Neural crest cell (in vitro differentiated cells): ENCODE measurements around the gene TM6SF1. TPM values are rescaled to one million over a fixed set of nuclear protein-coding genes. Genes with fewer than 3 reads are reported as not detected.
"Not testable (repeated sequence)": the region's sequence is repeated elsewhere in the genome, so short reads cannot be mapped to it uniquely, and the experiment has no call there.

Source experiments
- DNase-seq: peaks from one replicate; pipeline ENCODE4 v3.0.0; 2021; ENCODE audit warnings: low read depth, mixed read lengths, low spot score
- H3K27ac Mint-ChIP-seq: one replicate; pipeline ENCODE4 v1.8.0; 2021; ENCODE audit warnings: mild to moderate bottlenecking, mixed read lengths; ENCODE audit not compliant: unreplicated experiment
- H3K27me3 Mint-ChIP-seq: 2 replicates; pipeline ENCODE4 v1.8.0; 2021; ENCODE audit warnings: low read depth, mild to moderate bottlenecking, mixed read lengths
- H3K36me3 Mint-ChIP-seq: 2 replicates; pipeline ENCODE4 v1.8.0; 2021; ENCODE audit warnings: low read depth, mild to moderate bottlenecking, mixed read lengths
- H3K4me1 Mint-ChIP-seq: 2 replicates; pipeline ENCODE4 v1.8.0; 2021; ENCODE audit warnings: mixed read lengths
- H3K4me3 Mint-ChIP-seq: one replicate; pipeline ENCODE4 v1.8.0; 2021; ENCODE audit warnings: mild to moderate bottlenecking, mixed read lengths
- H3K9me3 Mint-ChIP-seq: 2 replicates; pipeline ENCODE4 v1.8.0; 2021; ENCODE audit warnings: mixed read lengths
- total RNA-seq: library from RNA; stranded (reverse); gene quantifications from 2 replicates; pipeline ENCODE4 v1.2.1, GENCODE V29; 2021
- TF ChIP-seq, protein P1 (sequence below): fragments of 200-600 bp; sonication (generic); conservative IDR thresholded peaks from 2 replicates; pipeline ENCODE4 v1.5.0; 2021; ENCODE audit warnings: antibody characterized with exemption, mild to moderate bottlenecking

TM6SF1 gene
- total RNA-seq, 1 donor from 2014 or later = 0.16 TPM

DNA sequence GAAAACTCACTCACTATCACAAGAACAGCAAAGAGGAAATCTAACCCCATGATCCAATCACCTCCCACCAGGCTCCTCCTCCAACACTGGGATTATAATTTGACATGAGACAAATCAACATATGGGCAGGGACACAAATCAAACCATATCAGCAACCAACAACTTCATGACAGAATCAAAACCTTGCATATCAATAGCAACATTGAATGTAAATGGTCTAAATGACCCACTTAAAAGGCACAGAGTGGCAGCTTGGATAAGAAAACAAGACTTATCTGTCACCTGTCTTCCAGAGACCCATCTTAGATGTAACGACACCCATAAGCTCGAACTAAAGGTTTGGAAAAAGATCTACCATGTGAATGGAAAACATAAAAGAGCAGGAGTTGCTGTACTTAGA is 59.4 kb downstream of the TM6SF1 start:
- TF ChIP-seq, protein P1, sequence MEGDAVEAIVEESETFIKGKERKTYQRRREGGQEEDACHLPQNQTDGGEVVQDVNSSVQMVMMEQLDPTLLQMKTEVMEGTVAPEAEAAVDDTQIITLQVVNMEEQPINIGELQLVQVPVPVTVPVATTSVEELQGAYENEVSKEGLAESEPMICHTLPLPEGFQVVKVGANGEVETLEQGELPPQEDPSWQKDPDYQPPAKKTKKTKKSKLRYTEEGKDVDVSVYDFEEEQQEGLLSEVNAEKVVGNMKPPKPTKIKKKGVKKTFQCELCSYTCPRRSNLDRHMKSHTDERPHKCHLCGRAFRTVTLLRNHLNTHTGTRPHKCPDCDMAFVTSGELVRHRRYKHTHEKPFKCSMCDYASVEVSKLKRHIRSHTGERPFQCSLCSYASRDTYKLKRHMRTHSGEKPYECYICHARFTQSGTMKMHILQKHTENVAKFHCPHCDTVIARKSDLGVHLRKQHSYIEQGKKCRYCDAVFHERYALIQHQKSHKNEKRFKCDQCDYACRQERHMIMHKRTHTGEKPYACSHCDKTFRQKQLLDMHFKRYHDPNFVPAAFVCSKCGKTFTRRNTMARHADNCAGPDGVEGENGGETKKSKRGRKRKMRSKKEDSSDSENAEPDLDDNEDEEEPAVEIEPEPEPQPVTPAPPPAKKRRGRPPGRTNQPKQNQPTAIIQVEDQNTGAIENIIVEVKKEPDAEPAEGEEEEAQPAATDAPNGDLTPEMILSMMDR = no peak
- H3K4me3 Mint-ChIP-seq = no peak overlapping the region
- peaks cover 24% of the 10 kb centered on the region for H3K9me3 Mint-ChIP-seq
- peak overlapping the region; percentile 66 for H3K27ac Mint-ChIP-seq
- DNase-seq = no peak
- no peaks in the 10 kb centered on the region for H3K27me3 Mint-ChIP-seq
- H3K4me1 Mint-ChIP-seq = peaks cover 26% of the 10 kb centered on the region
- H3K36me3 Mint-ChIP-seq = peaks cover 37% of the 10 kb centered on the region

DNA sequence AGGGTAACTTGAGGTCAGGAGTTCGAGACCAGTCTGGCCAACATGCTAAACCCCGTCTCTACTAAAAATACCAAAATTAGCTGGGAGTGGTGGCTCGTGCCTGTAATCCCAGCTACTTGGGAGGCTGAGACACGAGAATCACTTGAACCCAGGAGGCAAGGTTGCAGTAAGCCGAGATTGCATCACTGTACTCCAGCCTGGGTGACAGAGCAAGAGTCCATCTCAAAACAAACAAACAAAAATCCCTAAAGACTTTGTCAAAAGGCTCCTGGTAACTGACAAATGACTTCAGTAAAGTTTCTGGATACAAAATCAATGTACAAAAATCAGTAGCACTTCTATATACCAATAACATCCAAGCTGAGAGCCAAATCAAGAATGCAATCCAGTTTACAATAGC is 62.1 kb downstream of the TM6SF1 start:
- DNase-seq, H3K27me3 Mint-ChIP-seq, H3K27ac Mint-ChIP-seq, H3K4me3 Mint-ChIP-seq: not testable (repeated sequence)
- H3K36me3 Mint-ChIP-seq = peaks cover 48% of the 10 kb centered on the region
- peaks cover 24% of the 10 kb centered on the region for H3K9me3 Mint-ChIP-seq
- peaks cover 11% of the 10 kb centered on the region for H3K4me1 Mint-ChIP-seq

DNA sequence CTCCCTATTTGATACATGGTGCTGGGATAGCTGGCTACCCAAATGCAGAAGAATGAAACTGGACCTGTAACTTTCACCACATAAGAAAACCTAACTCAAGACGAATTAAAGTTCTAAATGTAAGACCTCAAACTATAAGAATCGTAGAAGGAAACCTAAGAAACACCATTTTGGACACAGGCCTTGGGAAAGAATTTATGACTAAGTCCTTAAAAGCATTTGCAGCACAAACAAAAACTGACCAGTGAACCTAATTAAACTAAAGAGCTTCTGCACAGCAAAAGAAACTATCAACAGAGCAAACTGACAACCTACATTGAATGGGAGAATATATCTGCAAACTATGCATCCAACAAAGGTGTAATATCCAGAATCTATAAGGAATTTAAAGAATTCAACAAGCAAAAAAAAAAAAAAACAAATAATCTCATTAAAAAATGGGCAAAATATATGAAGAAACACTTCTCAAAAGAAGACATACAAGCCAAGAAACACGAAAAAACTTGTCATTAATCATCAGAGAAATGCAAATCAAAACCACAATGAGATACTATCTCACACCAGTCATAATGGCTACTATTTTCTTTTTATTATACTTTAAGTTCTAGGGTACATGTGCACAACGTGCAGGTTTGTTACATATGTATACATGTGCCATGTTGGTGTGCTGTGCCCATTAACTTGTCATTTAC is 63.2 kb downstream of the TM6SF1 start:
- no peak overlapping the region for H3K4me3 Mint-ChIP-seq
- TF ChIP-seq, protein P1 = no peak
- DNase-seq = no peak
- no peak overlapping the region for H3K27ac Mint-ChIP-seq
- peaks cover 48% of the 10 kb centered on the region for H3K36me3 Mint-ChIP-seq
- H3K27me3 Mint-ChIP-seq = no peaks in the 10 kb centered on the region
- H3K9me3 Mint-ChIP-seq = peaks cover 24% of the 10 kb centered on the region
- H3K4me1 Mint-ChIP-seq = peaks cover 10% of the 10 kb centered on the region

DNA sequence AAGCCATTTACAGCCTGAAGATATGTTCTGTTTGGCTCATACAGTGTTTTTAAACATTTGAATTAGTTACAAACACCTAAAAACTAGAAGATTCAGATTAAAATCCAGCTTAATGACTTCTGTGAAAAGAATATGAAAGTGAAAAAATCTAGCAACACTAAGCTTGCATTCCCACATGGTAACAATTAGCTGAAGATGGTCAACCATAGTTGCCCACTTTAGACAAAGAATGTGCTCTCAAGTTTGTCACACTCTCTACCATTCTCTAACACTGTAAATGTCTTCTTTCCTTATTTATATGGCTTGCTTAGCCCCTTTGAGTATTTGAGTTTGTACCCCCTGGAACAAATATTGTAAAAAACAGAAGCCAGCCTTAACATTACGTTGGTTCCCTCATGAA is 67.4 kb downstream of the TM6SF1 start:
- Mint-ChIP-seq H3K27me3 (no peaks in the 10 kb centered on the region), H3K9me3 (peaks cover 5% of the 10 kb centered on the region), H3K4me1 (no peaks in the 10 kb centered on the region), H3K4me3 (no peak overlapping the region), H3K27ac (no peak overlapping the region), H3K36me3 (peaks cover 25% of the 10 kb centered on the region)
- TF ChIP-seq, protein P1 = no peak
- no peak for DNase-seq

DNA sequence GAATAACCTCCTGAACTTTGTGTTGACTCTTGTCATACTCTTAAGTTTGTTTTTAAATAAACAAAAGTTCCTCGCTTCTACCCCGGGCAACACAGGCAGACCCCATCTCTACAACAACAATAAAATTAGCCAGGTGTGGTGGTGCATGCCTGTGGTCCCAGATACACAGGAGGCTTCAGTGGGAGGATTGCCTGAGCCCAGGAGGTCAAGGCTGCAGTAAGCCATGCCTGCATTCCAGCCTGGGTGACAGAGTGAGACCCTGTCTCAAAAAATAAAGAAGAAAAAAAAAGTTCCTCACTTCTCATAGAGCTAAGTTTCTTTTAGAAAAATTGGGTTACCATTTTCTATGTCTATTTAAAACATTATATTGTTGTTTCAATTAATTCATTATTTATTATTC is 70.9 kb downstream of the TM6SF1 start:
- H3K4me3 Mint-ChIP-seq = no peak overlapping the region
- H3K27me3 Mint-ChIP-seq = no peaks in the 10 kb centered on the region
- H3K9me3 Mint-ChIP-seq = no peaks in the 10 kb centered on the region
- H3K36me3 Mint-ChIP-seq = peaks cover 6% of the 10 kb centered on the region
- TF ChIP-seq, protein P1 = no peak
- H3K4me1 Mint-ChIP-seq = no peaks in the 10 kb centered on the region
- DNase-seq = no peak
- H3K27ac Mint-ChIP-seq = no peak overlapping the region

DNA sequence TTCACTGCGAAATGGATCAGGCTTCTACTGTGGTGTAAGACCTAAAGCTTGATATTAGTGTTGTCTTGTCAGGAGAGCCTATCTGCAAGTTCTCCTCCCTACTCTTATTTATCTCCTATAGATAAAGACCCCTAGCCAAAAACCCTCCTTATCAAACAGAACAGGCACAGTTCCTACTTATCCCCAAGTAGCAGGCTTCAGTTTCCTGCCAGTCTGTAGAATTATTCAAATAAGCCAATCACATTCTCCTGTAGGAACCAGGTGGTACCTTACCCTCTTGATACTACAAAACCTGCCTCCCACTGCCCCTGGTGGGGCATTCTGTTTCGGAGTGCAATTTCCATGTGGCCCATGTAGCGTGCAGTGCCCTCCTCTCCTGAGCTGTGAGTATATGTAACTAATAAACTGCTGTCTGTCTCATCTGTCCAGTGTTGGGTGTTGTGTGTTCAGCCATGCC is 71.5 kb downstream of the TM6SF1 start:
- H3K9me3 Mint-ChIP-seq = no peaks in the 10 kb centered on the region
- TF ChIP-seq, protein P1 = no peak
- no peak overlapping the region for H3K4me3 Mint-ChIP-seq
- peaks cover 3% of the 10 kb centered on the region for H3K36me3 Mint-ChIP-seq
- DNase-seq = no peak
- no peaks in the 10 kb centered on the region for H3K27me3 Mint-ChIP-seq
- no peaks in the 10 kb centered on the region for H3K4me1 Mint-ChIP-seq
- H3K27ac Mint-ChIP-seq = no peak overlapping the region
